ENCODE results near the gene SERINC4. TPM values are rescaled to one million over a fixed set of nuclear protein-coding genes. Genes with fewer than 3 reads are reported as not detected.
"Not testable (repeated sequence)": the region's sequence is repeated elsewhere in the genome, so short reads cannot be mapped to it uniquely, and the experiment has no call there.

Gene SERINC4
- total RNA-seq, 1 experiment from 2014 or later = 0.38 TPM

- Histone ChIP-seq H3K36me3 (replicated peaks; ENCODE audit: control insufficient read depth, insufficient read depth, low read length) (peaks cover 45% of the 10 kb centered on the region), H3K27me3 (ENCODE audit: control insufficient read depth, insufficient read depth, low read length) (no peaks in the 10 kb centered on the region), H3K4me3 (ENCODE audit: insufficient read depth, low read depth, low read length) (no peak overlapping the region)
- no peak for DNase-seq
Measured at GRCh38 chr15:43808960-43809678, 9.1 kb upstream of the SERINC4 start.

GRCh38 chr15:43808435-43808950, 8.5 kb upstream of the SERINC4 start:
- Histone ChIP-seq H3K27me3 (ENCODE audit: control insufficient read depth, insufficient read depth, low read length) (no peaks in the 10 kb centered on the region), H3K4me3 (ENCODE audit: insufficient read depth, low read depth, low read length) (no peak overlapping the region), H3K36me3 (replicated peaks; ENCODE audit: control insufficient read depth, insufficient read depth, low read length) (peaks cover 43% of the 10 kb centered on the region)
- no peak for DNase-seq

GRCh38 chr15:43802676-43803075, 2.7 kb upstream of the SERINC4 start:
- H3K4me3 ChIP-seq (ENCODE audit: insufficient read depth, low read depth, low read length) = not testable (repeated sequence)
- H3K36me3 ChIP-seq (replicated peaks; ENCODE audit: control insufficient read depth, insufficient read depth, low read length) = peaks cover 16% of the 10 kb centered on the region

GRCh38 chr15:43800286-43801141, 494 bp upstream of the SERINC4 start, which contains the start of gene HYPK:
TSS of gene HYPK (plus strand) at chr15:43800599. CDS start at chr15:43800623, 24 bp downstream.
- Histone ChIP-seq H3K36me3 (replicated peaks; ENCODE audit: control insufficient read depth, insufficient read depth, low read length) (peaks cover 13% of the 10 kb centered on the region), H3K27me3 (ENCODE audit: control insufficient read depth, insufficient read depth, low read length) (no peaks in the 10 kb centered on the region), H3K4me3 (ENCODE audit: insufficient read depth, low read depth, low read length) (peak within 1 kb of the TSS; percentile 72)
- peak; percentile 92 for DNase-seq

More at GRCh38 chr15:43802676-43803075, 2.7 kb upstream of the SERINC4 start:
- H3K27me3 ChIP-seq (ENCODE audit: control insufficient read depth, insufficient read depth, low read length); DNase-seq: not testable (repeated sequence)

- DNase-seq = peak; percentile 38
- Histone ChIP-seq H3K36me3 (replicated peaks; ENCODE audit: control insufficient read depth, insufficient read depth, low read length) (peaks cover 14% of the 10 kb centered on the region), H3K4me3 (ENCODE audit: insufficient read depth, low read depth, low read length) (no peak overlapping the region), H3K27me3 (ENCODE audit: control insufficient read depth, insufficient read depth, low read length) (no peaks in the 10 kb centered on the region)
Measured at GRCh38 chr15:43799209-43799944, 643 bp downstream of the SERINC4 start.

- peaks cover 22% of the 10 kb centered on the region for H3K36me3 ChIP-seq (replicated peaks; ENCODE audit: control insufficient read depth, insufficient read depth, low read length)
- H3K27me3 ChIP-seq (ENCODE audit: control insufficient read depth, insufficient read depth, low read length) = no peaks in the 10 kb centered on the region
- H3K4me3 ChIP-seq (ENCODE audit: insufficient read depth, low read depth, low read length) = no peak overlapping the region
- no peak for DNase-seq
Measured at GRCh38 chr15:43796566-43796965, 3.5 kb downstream of the SERINC4 start.

- no peak overlapping the region for H3K4me3 ChIP-seq (ENCODE audit: insufficient read depth, low read depth, low read length)
- DNase-seq = peak; percentile 72
- peaks cover 22% of the 10 kb centered on the region for H3K36me3 ChIP-seq (replicated peaks; ENCODE audit: control insufficient read depth, insufficient read depth, low read length)
- H3K27me3 ChIP-seq (ENCODE audit: control insufficient read depth, insufficient read depth, low read length) = no peaks in the 10 kb centered on the region
Measured at GRCh38 chr15:43795997-43796396, 4.0 kb downstream of the SERINC4 start.

GRCh38 chr15:43795197-43795596, 4.8 kb downstream of the SERINC4 start:
- Histone ChIP-seq H3K27me3 (ENCODE audit: control insufficient read depth, insufficient read depth, low read length) (no peaks in the 10 kb centered on the region), H3K4me3 (ENCODE audit: insufficient read depth, low read depth, low read length) (no peak overlapping the region), H3K36me3 (replicated peaks; ENCODE audit: control insufficient read depth, insufficient read depth, low read length) (peaks cover 22% of the 10 kb centered on the region)
- DNase-seq = peak; percentile 30

- no peaks in the 10 kb centered on the region for H3K27me3 ChIP-seq (ENCODE audit: control insufficient read depth, insufficient read depth, low read length)
- peaks cover 22% of the 10 kb centered on the region for H3K36me3 ChIP-seq (replicated peaks; ENCODE audit: control insufficient read depth, insufficient read depth, low read length)
- DNase-seq = no peak
- no peak overlapping the region for H3K4me3 ChIP-seq (ENCODE audit: insufficient read depth, low read depth, low read length)
Measured at GRCh38 chr15:43794269-43795037, 5.6 kb downstream of the SERINC4 start.

- Histone ChIP-seq H3K27me3 (ENCODE audit: control insufficient read depth, insufficient read depth, low read length) (no peaks in the 10 kb centered on the region), H3K4me3 (ENCODE audit: insufficient read depth, low read depth, low read length) (no peak overlapping the region), H3K36me3 (replicated peaks; ENCODE audit: control insufficient read depth, insufficient read depth, low read length) (peaks cover 22% of the 10 kb centered on the region)
- DNase-seq = no peak
Measured at GRCh38 chr15:43793647-43794046, 6.4 kb downstream of the SERINC4 start.

GRCh38 chr15:43792761-43793476, 7.1 kb downstream of the SERINC4 start:
- no peaks in the 10 kb centered on the region for H3K27me3 ChIP-seq (ENCODE audit: control insufficient read depth, insufficient read depth, low read length)

GRCh38 chr15:43791993-43792760, 7.8 kb downstream of the SERINC4 start, which contains the start of gene SERF2:
TSS of gene SERF2 (plus strand) at chr15:43792320. CDS start at chr15:43792377, 57 bp downstream.
- H3K27me3 ChIP-seq (ENCODE audit: control insufficient read depth, insufficient read depth, low read length) = no peaks in the 10 kb centered on the region
- H3K36me3 ChIP-seq (replicated peaks; ENCODE audit: control insufficient read depth, insufficient read depth, low read length) = peaks cover 22% of the 10 kb centered on the region
- peak; percentile 100 for DNase-seq

More at GRCh38 chr15:43792761-43793476, 7.1 kb downstream of the SERINC4 start:
- peak; percentile 61 for DNase-seq
- H3K4me3 ChIP-seq (ENCODE audit: insufficient read depth, low read depth, low read length) = peak overlapping the region; percentile 99
- peaks cover 22% of the 10 kb centered on the region for H3K36me3 ChIP-seq (replicated peaks; ENCODE audit: control insufficient read depth, insufficient read depth, low read length)

More at GRCh38 chr15:43791993-43792760, 7.8 kb downstream of the SERINC4 start, which contains the start of gene SERF2:
- H3K4me3 ChIP-seq (ENCODE audit: insufficient read depth, low read depth, low read length) = peak within 1 kb of the TSS; percentile 99
